ENCODE measurements around the gene NEDD1. TPM values are rescaled to one million over a fixed set of nuclear protein-coding genes. Genes with fewer than 3 reads are reported as not detected.

Gene NEDD1
- total and polyA plus RNA-seq, 4 donors = 2.4 to 28.9 (median 3.9) TPM

GRCh38 chr12:96988919-96989318, 81.9 kb downstream of the NEDD1 start (continued):
- TF ChIP-seq RXRA (IDR thresholded peaks at IDR 0.05) = no peak
- TF ChIP-seq CTCF (IDR thresholded peaks at IDR 0.05; ENCODE audit: low read depth, low read length, missing input control) = no peak
- no peak for TF ChIP-seq GABPA (IDR thresholded peaks at IDR 0.05 in 1 of 2, conservative IDR thresholded peaks at IDR 0.05 in 1 of 2)
- no peak for TF ChIP-seq HNF4A (conservative IDR thresholded peaks at IDR 0.05)

GRCh38 chr12:96989916-96990315, 82.9 kb downstream of the NEDD1 start:
- TF ChIP-seq TAF1 (conservative IDR thresholded peaks at IDR 0.05) = no peak
- TF ChIP-seq RAD21 (IDR thresholded peaks at IDR 0.05) = peak; percentile 51 to 72
- no peak for TF ChIP-seq HNF4G (IDR thresholded peaks at IDR 0.05)
- TF ChIP-seq HNF4A (conservative IDR thresholded peaks at IDR 0.05) = no peak
- no peak for TF ChIP-seq NR2F2 (IDR thresholded peaks at IDR 0.05)
- no peak for TF ChIP-seq RXRA (IDR thresholded peaks at IDR 0.05)
- no peak for TF ChIP-seq EGR1 (IDR thresholded peaks at IDR 0.05; ENCODE audit: low read depth in 2 of 2)
- no peak for TF ChIP-seq MAX (IDR thresholded peaks at IDR 0.05)
- TF ChIP-seq ATF3 (IDR thresholded peaks at IDR 0.05) = no peak
- TF ChIP-seq CTCF (IDR thresholded peaks at IDR 0.05; ENCODE audit: low read depth, low read length, missing input control) = peak; percentile 22
- TF ChIP-seq REST (IDR thresholded peaks at IDR 0.05) = no peak
- TF ChIP-seq SP1 (IDR thresholded peaks at IDR 0.05) = no peak
- no peak for TF ChIP-seq GABPA (IDR thresholded peaks at IDR 0.05 in 1 of 2, conservative IDR thresholded peaks at IDR 0.05 in 1 of 2)
- TF ChIP-seq FOXA1 (IDR thresholded peaks at IDR 0.05) = no peak
- TF ChIP-seq JUND (IDR thresholded peaks at IDR 0.05) = no peak
- TF ChIP-seq FOXA2 (IDR thresholded peaks at IDR 0.05) = no peak
- Histone ChIP-seq H3K9me3 (ENCODE audit: control insufficient read depth in 4 of 4, low read length in 3 of 4) (no peaks in the 10 kb centered on the region), H3K27me3 (ENCODE audit: control insufficient read depth in 4 of 4, insufficient read depth in 4 of 4, low read length in 3 of 4) (peaks cover 0 to 3% (median 1%) of the 10 kb centered on the region in 4 donors), H3K4me1 (ENCODE audit: control insufficient read depth in 4 of 4, insufficient read depth in 4 of 4, low read length in 3 of 4) (peaks cover 0 to 11% (median 3%) of the 10 kb centered on the region in 4 donors), H3K36me3 (ENCODE audit: control insufficient read depth in 4 of 4, insufficient read depth in 3 of 4, low read depth in 1 of 4, low read length in 3 of 4) (no peaks in the 10 kb centered on the region), H3K4me3 (ENCODE audit: low read depth in 1 of 3, low read length in 3 of 3) (no peak overlapping the region), H3K9ac (ENCODE audit: low read depth in 1 of 2, low read length in 2 of 2) (no peak overlapping the region), H3K27ac (ENCODE audit: low read depth in 1 of 2, low read length in 2 of 2) (no peak overlapping the region)
- WGBS = 36% methylated on average over 5 of the region's 5 CpGs
- DNase-seq (ENCODE audit: low spot score) = peak; percentile 54
